ENCODE data around the gene SLC5A7.

SLC5A7 gene

GRCh38 chr2:107986278-107987217 is at the start of gene SLC5A7:
Gene SLC5A7, plus strand, starts transcription at chr2:107986524. Its CDS starts 1,632 bp downstream, at chr2:107988156.
- no peak for DNase-seq (ENCODE audit: low read depth, low spot score)

DNA sequence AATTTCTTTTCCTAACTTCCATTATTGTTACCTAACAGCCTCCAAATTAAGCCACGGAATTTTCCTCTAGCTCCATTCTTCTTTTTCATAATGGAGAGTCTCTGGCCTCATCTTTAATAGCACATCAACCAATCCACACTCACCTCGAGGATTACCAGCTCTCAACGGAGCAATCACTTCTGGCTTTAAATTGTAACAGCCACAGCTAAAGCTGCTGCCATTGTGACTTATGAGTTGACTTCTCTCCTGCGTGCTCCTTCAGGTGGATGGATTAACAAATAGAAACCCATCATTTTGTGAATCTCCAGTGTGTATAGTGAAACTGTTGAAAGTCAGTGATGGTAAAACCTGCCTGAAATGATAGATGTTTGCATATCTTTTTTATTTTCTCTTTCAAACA is 24.9 kb upstream of the SLC5A7 start:
- DNase-seq (ENCODE audit: low read depth, low spot score) = no peak

DNA sequence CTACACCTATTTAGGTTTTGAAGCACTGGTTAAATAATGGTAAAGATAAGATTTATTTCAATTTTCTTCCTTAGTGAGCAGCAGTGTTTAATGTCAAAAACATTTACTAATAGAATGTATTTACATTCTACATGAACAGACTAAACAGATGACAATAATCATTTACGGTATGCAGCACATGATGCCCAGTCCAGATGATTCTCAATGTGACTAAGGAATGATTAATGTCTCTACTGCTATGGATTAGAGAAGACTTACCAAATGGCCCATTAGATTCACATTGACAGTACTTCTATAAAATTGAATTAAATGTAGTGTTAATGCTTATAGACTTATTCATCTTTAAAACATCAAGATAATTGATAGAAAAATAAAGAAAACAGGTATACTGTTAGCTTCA is 22.1 kb upstream of the SLC5A7 start:
- DNase-seq (ENCODE audit: low read depth, low spot score) = no peak

DNA sequence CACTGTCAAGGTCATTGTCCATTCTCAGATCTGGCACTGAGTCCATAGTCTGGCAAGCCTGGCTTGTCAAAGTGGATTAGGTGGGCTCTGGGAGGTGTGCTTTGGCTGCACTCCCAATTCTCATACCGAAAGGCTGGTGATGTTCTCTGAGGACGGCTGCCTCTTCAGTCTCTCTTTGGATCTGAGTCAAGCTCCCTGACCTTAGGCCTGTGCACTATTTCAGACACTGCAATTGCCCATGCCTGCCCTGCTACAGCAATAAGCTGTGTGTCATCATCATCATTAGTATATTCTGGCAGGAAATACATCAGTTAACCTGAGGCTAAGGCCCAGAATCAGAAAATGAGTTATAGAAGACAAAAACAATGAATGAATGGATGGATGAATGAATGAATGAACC is 1.6 kb upstream of the SLC5A7 start:
- DNase-seq (ENCODE audit: low read depth, low spot score) = no peak

DNA sequence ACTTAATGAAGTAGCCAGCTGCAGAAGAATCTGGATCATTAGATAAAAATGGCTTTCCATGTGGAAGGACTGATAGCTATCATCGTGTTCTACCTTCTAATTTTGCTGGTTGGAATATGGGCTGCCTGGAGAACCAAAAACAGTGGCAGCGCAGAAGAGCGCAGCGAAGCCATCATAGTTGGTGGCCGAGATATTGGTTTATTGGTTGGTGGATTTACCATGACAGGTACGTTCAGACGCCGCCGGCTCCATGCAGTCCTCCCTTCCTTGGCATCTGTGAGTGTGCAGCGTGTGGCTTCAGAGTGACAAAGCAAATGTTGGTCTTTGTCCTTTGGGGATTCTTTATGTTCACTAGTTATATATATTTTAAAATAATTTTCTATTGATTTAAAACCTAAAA is 1.8 kb downstream of the SLC5A7 start:
- no peak for DNase-seq (ENCODE audit: low read depth, low spot score)

GRCh38 chr2:107989445-107989844 is 3.1 kb downstream of the SLC5A7 start:
- no peak for DNase-seq (ENCODE audit: low read depth, low spot score)

GRCh38 chr2:107990718-107991117 is 4.4 kb downstream of the SLC5A7 start:
- no peak for DNase-seq (ENCODE audit: low read depth, low spot score)

- DNase-seq (ENCODE audit: low read depth, low spot score) = no peak
Measured at GRCh38 chr2:107992069-107992468, 5.7 kb downstream of the SLC5A7 start.

GRCh38 chr2:107999158-107999557 is 12.8 kb downstream of the SLC5A7 start:
- no peak for DNase-seq (ENCODE audit: low read depth, low spot score)

DNA sequence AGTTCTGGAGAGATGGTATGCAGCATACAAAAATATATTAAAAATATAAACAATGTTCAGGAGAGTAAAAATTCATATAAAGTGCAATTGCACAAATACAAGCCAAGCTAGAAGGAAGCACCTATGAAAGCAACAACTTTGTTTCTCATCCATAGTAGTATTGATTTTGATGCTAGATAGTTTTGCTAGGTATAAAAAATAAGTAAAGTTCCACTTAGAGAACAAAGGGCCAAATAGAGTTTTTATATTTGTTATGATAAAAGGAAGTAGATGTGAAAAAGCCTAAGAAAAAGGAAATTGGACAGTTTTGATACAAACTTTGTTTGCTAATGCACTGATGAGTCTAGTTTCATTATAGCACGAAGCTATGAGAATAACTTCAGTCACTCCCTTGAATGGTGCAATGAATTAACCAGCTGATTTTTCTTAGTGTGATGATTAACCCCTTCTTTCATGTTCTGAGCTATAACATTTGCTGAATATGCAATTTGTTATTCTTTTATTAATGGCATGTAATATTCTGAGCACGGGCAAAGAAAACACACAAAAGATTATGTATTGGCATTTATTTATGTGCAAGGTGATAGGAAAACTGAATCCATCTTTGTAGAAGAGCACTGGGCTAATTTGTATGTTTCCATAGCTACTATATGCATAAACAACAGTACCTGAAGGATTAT is 24.7 kb downstream of the SLC5A7 start:
- no peak for DNase-seq (ENCODE audit: low read depth, low spot score)

DNA sequence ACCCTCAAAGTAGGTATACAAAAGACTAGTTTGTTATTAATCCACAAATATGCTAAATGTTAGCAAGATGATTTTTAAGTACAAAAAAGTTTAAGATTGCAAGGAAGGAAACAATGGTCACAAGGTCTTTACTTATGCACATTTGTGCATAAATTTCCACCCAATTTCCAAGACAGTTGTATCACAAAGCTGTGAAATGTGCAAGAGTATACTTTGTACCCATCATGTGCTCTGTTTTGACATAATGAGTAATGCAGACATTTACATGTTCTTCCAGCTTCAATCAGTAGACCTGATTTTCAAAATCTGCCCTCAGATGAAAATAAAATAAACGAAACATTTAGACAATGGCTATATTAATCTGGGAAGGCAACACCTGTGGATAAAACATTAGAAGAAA is 27.0 kb downstream of the SLC5A7 start:
- DNase-seq (ENCODE audit: low read depth, low spot score) = no peak

DNA sequence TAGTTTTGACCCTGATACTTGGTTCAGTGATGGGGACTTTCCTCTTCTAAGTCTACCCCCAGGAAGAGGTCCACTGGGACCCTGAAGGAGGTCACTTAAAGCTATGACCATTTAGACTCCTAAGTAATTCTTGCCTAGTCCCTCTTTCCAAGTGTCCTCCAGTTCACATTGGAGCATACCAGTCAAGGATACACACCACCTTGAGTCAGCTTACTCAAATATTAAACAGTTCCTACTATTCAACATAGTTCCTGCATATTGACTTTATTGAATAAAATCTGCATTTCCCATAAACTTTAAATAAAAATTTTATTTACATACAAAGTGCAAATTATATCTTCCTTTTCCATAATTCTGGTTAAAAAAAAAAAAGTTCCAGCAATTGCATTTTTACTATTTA is 36.3 kb downstream of the SLC5A7 start:
- no peak for DNase-seq (ENCODE audit: low read depth, low spot score)

DNA sequence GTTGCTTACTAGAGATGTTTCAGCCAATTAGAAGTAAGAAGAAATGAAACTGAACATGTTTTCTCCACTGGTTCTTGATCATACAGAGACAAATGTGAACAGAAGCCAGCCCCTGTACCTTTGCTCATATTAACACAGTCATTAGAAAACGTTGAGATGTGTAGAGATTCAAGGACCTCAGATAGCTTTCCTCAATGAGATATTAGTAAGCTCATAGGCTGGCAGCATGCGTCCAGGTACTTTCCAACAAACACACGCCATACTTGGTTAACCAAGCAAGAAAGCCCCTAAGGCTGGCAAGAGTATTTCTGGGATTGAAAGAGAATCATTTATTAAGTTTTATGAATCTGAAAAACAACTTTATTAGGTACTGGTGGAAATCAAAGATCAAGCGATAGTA is 37.5 kb downstream of the SLC5A7 start:
- DNase-seq (ENCODE audit: low read depth, low spot score) = no peak

DNA sequence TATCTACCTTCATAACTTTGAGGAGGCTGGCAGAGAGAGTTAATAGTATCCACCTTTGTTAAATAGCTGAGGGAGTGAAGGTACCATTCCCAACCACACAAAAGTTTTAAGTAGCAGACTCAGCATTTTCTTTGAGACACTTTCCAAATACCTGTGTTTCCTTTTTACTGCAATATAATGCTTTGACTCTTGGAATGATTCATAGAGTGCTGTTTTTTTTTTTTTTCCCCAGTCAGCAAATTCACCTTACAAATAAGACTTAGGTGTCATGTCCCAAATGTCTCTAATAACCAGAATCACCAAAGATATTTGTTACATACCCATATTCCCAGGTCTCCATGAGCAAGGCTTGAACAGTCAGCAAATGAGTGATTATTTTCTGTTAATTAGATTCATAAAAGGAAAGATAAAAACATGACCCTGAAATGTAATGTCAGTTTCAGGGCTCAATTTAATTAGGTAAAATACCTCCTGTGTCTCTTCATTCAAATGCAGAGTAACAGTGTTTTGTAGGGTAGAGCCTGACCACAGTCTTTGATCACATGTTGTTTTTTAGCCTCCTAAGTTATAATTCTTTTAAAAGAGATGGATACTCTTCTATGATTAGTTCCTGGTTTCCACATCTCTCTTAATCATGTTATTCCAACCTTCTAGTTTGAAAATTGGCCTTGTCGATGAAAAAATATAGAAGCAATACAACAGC is 39.9 kb downstream of the SLC5A7 start:
- no peak for DNase-seq (ENCODE audit: low read depth, low spot score)

DNA sequence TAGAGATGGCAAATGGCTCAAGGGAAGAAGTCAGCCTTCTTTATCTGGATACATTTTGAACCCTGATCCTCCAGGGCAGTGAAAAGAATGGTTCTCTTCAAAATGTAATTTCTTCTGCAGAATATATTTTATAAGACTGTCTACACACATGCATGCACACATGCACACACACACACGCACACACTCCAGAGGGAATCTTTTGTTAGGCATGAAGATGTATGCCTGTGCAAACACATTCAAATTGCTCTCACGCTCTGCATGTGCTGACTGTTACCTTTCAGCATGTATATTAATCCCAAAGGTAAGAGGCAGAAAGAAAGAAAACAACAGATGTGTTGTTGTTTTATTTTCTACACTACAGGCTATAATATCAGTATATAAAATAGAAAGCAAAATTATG is 43.2 kb downstream of the SLC5A7 start:
- DNase-seq (ENCODE audit: low read depth, low spot score) = no peak

DNA sequence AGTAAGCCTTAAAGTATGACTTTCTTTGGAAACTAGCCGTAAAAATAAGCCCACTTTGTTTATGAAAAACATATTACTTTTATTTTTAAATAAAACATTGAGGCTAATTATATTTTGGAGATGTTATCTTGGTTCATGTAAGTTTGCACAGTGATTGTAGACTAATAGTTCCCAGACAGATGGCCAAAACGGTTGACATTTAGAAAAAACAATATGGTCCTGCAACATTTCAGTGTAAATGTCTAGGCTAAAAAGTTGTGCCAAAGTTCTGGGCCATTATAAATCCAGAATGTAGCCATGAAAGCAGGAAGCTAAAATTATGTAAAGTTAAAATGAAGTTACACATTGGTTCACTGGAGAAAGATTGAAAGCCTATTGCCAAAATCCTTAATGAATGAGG is 43.6 kb downstream of the SLC5A7 start:
- DNase-seq (ENCODE audit: low read depth, low spot score) = no peak

DNA sequence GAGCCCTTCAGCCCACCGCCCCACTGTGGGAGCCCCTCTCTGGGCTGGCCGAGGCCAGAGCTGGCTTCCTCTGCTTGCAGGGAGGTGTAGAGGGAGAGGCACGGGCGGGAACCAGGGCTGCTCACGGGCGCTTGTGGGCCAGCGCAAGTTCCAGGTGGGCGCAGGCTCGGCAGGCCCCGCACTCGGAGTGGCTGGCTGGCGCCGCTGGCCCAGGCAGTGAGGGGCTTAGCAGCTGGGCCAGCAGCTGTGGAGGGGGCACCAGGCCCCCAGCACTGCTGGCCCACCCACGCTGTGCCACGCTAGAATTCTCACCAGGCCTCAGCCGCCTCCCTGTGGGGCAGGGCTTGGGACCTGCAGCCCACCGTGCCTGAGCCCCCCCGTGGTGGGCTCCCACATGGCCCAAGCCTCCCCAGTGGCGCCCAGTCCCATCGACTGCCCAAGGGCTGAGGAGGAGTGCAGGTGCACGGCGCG is 45.2 kb downstream of the SLC5A7 start:
- no peak for DNase-seq (ENCODE audit: low read depth, low spot score)

DNA sequence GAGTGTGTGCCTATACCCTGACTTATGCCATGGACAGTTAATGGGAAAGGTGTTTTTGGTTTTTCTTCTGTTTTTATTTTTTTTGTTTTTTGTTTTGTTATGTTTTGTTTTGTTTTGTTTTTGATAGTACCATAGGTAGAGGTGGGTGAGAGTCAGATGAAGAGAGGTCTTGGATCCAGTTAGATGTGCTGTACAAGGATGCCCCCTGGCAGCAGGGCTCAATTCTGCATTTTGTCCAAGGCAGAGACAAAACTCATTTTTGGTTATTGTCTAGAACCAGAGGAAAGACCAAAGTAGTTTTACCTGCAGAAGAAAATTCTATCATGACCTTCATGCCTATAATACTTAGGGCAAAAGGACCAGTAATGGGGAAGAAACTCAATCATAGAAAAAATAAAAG is 48.5 kb downstream of the SLC5A7 start:
- DNase-seq (ENCODE audit: low read depth, low spot score) = no peak

GRCh38 chr2:108048752-108049151 is 62.4 kb downstream of the SLC5A7 start:
- DNase-seq (ENCODE audit: low read depth, low spot score) = no peak

DNA sequence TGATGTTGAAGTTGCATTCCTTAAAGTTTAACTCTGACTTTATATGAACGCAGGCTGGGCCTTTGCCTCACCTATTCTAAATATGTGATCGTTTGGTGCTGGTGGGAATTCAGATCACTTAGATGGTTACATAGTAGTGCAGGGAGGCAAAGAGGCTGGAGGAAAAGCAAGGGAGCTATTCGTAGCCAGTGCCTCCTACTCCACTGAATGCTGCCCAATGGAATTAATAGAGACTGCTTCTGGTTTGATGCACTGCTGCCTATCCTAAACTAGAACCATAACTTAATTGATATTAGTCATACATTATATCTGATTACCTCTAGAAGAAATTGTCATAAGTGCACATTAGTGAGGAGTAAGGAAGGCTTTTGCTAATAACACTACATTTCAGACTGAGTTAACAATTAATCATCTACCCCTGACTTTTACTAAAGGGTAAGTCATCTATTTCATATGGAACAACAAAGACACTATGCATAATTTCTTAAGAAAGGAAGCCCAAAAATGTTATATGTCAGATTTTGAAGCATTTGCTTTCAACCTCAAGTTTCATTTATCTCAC is 72.3 kb downstream of the SLC5A7 start:
- no peak for DNase-seq (ENCODE audit: low read depth, low spot score)

DNA sequence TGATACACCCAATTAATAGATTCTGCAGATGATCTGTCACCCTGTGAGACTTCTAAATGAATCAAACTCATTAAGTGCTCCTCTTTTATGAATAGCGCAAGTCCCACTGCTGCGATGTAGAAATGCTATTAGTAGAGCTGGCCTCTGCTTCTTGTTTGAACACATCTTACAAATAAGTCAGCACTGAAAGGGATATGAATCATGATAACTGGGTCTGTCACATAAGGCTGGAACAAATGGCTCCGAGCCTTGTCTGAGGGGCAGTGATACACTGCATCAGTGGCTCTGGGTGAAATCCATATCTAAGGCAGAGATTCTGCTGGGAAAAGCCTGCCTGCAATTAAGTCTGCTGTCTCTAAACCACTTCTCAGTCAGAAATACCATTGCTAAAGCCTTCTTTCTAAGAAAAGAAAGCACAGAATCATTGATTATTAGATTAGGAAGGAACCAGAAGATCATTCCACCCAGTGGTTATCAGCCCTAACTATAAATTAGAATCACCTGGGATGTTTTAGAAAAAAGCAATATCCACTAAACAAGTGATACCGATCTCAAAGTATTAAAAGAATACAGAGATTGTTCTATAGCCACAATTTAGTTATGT is 75.2 kb downstream of the SLC5A7 start:
- DNase-seq (ENCODE audit: low read depth, low spot score) = no peak

All from activated naive CD8-positive, alpha-beta T cell treated with anti-CD3 and anti-CD28 coated beads, Interleukin-2, amount 50 U/mL, for 16 hours (primary cell).